Fibroblast of lung (primary cell): ENCODE measurements around the gene HTRA3.

ENCODE experiments used
- EZH2 ChIP-seq: IDR thresholded peaks from 2 replicates; pipeline ENCODE4 v1.5.1; 2012; ENCODE audit warnings: low read length, control low read depth, mild to moderate bottlenecking; ENCODE audit errors: missing control alignments
- TF ChIP-seq, protein P1 (sequence below), 2 donors: IDR thresholded peaks in 1 of 2; conservative IDR thresholded peaks in 1 of 2; 1 replicate in 1 of 2; 2 replicates in 1 of 2; pipeline ENCODE4 v1.5.1; 2011 to 2012; ENCODE audit warnings: low read length in 2 of 2, control low read depth in 1 of 2, inconsistent platforms in 1 of 2, low read depth in 1 of 2, mild to moderate bottlenecking in 1 of 2

DNA sequence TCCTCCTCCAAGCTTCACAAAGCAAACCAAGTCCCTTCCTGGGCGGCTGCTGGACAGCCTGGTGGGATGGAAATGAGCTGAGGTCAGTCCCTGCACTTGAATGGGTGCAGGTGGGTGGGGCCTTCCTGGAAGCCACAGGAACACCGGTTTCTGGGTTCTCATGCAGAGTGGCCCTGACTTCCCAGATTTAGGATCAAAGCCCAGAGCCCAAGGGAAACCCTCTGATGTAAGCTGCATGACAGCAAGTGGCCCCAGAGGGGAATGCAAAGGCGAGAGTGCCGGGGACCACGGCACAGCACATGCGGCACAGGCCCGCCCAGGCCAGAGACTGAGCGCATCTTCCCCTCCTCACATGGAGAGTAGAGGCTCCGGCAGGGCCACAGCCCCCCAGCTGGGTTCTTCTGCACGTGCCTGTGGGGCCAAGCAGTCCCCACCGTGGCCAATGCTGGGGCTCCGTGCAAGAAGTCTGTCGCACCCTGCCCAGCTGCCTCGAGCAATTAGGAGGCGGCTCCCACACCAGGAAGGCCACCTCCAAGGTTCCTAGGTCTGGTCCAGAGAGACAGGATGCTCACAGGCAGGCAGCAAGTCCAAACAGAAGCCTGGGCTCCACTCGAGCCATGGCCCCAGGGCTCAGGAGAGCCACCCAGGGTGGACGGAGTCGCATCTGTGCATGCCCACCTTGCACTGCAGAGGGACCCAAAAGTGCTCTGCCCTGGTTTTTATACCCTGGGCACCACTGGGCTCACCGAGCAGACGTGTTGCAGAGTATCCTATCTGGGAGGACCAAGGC is 83.0 kb downstream of the HTRA3 start:
- TF ChIP-seq, protein P1, sequence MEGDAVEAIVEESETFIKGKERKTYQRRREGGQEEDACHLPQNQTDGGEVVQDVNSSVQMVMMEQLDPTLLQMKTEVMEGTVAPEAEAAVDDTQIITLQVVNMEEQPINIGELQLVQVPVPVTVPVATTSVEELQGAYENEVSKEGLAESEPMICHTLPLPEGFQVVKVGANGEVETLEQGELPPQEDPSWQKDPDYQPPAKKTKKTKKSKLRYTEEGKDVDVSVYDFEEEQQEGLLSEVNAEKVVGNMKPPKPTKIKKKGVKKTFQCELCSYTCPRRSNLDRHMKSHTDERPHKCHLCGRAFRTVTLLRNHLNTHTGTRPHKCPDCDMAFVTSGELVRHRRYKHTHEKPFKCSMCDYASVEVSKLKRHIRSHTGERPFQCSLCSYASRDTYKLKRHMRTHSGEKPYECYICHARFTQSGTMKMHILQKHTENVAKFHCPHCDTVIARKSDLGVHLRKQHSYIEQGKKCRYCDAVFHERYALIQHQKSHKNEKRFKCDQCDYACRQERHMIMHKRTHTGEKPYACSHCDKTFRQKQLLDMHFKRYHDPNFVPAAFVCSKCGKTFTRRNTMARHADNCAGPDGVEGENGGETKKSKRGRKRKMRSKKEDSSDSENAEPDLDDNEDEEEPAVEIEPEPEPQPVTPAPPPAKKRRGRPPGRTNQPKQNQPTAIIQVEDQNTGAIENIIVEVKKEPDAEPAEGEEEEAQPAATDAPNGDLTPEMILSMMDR (conservative IDR thresholded peaks at IDR 0.05 in 1 of 2, IDR thresholded peaks at IDR 0.05 in 1 of 2; ENCODE audit: low read depth in 1 of 2, low read length in 2 of 2) = no peak
- TF ChIP-seq EZH2 = no peak
